HG03097 (cell line): ENCODE measurements around the gene PIAS4.

Experiments
- ATAC-seq: cut with Tn5 transposase; IDR thresholded peaks from one replicate; pipeline ENCODE4 v1.9.1; 2021; ENCODE audit not compliant: unreplicated experiment, low FRiP score

The PIAS4 gene

DNA sequence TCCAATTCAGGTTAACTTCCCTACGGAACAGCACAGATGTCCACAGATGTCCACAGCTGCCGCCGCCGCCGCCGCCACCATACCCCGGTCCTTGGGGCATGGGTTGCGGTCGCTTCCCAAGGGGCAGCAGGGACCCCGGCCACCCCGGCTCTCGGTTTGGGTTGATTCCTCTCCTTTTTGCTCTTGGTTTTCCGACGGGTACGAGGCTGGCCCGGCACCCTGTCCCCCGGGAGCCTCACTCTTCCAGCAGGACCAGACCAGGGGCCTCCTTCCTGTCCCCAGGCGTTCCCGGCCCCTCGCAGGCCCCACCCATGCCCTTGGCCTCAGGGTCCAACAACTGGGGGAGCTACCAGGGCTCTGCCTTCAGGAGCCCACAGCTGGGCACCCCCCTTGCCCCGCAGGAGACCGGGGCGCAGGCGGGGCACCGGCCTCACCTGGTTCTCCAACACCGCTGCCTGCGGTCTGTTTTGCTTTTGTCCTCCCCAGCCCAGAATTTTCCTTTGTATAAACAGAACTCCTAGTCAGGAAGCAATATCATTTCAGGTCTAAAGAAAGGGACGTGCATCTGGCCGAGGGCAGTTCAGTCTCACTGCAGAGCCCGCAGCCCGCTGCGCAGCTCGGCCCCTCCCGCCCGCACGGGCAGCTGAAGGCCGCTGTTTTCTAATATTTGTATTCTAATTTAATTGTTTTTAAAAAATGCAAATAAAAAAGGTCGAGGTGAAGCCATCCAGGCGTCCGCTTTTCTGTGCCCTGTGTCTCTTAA, 31.3 kb downstream of the PIAS4 start:
- ATAC-seq, result no peak

GRCh38 chr19:4042064-4042730, 34.7 kb downstream of the PIAS4 start:
- ATAC-seq, result no peak

DNA sequence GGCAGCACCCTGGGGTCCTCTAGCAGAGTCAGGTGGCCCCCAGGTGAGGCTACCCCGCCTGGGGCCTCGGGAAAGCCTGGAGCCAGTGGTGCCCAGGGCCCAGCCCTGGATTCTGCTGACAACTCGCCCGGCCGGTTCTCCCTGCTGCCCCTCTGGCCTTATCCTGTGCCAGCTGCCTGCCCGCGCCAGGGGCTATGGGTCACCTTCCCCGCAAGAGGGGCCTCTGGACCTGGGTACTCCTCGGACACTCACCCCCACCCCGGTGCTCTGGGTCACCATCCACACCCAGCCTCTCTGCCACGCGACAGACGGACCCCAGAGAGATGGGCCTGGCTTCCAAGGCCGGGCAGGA, 35.2 kb downstream of the PIAS4 start:
- no peak for ATAC-seq

GRCh38 chr19:4043401-4043800, 35.9 kb downstream of the PIAS4 start:
- ATAC-seq, result no peak

DNA sequence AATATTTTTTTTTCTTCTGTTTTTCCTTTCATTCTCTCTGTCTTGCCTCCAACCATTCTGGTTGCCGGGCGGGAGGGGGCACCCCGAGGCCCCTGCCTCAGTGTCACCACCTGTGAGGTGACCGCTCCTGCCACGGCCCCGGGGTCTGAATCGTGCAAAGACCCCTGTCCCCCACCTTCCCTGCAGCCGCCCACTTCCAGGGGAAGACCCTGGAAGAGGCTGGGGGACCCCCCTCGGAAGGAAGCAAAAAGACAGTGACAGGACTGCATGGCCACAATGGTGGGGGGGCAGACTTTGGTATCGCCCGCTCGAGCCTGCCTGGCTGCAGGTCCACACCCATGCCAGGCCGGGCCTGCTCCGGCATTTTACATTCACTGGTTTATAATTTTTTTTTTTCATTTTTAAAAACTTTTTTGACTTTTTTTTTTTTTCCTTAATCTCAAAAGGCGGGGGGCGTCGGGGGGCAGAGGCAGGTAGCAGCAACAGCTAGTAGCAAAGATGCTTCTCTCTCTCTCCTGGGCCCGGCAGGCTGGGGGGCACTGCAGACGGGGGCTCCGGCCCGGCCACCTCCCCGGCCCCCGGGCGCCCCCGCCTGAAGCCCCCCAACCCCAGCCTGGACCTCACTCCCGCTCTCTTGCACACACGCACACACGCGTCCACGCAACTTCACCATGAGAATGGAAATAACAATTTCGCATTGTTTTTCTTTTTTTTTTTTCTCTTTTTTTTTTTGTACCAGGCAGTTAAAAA, 36.6 kb downstream of the PIAS4 start:
- no peak for ATAC-seq

DNA sequence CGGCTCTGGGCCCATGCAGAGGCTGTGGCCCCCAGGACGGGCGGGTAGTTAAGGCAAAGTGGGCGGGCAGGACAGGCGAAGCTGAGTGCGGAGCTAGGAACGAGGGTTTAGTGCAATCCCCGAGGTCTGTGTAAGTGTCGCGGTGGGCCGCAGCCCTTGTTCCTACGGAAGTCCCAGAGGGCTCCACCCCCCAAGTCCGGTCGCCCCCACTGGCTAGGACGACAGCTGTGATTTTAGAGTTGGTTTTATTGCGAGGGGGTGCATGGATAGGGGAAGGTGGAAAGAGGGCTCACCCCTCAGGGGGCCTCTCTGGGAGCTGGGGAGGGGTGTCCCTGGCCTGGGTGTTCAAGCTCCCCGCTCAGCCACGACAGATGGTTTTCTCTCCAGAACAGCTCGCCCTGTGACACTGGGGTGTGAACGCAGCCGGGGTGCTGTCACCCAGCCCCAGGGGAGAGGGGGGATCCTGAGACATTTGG, 37.5 kb downstream of the PIAS4 start:
- no peak for ATAC-seq

- no peak for ATAC-seq
Measured at GRCh38 chr19:4045597-4046361, 38.2 kb downstream of the PIAS4 start.

DNA sequence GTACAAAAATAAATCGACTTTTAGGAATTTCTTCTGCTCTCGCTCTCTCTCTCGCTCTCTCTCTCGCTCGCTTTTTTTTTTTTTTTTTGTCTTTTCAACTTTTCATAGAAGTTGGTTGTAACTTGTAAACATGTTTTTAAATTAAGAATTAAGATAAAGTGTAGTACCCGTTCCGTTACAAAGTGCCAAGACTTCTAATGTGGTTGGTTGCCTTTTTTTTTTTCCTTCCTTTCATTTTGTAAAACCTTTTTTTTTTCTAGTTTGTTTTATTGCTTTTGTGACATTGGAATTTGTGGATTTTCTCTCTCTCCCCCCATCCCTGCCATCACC, 38.8 kb downstream of the PIAS4 start:
- ATAC-seq, result no peak

GRCh38 chr19:4046946-4047683, 39.6 kb downstream of the PIAS4 start:
- ATAC-seq, result no peak

GRCh38 chr19:4049432-4049831, 41.9 kb downstream of the PIAS4 start:
- no peak for ATAC-seq

- no peak for ATAC-seq
Measured at GRCh38 chr19:4051175-4052101, 43.9 kb downstream of the PIAS4 start.

GRCh38 chr19:4052114-4052992, 44.8 kb downstream of the PIAS4 start:
- no peak for ATAC-seq

DNA sequence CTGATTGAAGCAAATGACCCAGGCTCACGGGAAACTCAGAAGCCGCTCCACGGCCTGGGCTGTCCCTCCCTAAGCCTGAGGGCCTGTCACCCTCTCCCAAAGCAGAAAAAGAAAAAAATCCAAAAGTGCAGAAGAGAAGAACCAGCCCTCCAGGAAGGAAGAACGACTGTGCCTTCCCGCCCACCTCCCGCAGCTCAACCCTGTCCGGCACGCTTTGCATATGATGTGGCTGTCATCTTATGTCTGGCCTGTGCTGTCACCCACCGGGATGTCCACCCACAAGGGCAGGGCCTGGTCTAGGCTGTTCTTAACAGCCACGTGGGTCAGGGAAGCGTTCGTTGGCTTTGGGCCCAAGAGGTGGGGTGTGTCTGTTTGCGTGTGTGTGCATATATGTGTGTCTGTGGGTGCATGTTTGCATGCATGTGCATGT, 45.5 kb downstream of the PIAS4 start:
- ATAC-seq, result no peak

- ATAC-seq, result no peak
Measured at GRCh38 chr19:4053423-4054324, 46.1 kb downstream of the PIAS4 start.

DNA sequence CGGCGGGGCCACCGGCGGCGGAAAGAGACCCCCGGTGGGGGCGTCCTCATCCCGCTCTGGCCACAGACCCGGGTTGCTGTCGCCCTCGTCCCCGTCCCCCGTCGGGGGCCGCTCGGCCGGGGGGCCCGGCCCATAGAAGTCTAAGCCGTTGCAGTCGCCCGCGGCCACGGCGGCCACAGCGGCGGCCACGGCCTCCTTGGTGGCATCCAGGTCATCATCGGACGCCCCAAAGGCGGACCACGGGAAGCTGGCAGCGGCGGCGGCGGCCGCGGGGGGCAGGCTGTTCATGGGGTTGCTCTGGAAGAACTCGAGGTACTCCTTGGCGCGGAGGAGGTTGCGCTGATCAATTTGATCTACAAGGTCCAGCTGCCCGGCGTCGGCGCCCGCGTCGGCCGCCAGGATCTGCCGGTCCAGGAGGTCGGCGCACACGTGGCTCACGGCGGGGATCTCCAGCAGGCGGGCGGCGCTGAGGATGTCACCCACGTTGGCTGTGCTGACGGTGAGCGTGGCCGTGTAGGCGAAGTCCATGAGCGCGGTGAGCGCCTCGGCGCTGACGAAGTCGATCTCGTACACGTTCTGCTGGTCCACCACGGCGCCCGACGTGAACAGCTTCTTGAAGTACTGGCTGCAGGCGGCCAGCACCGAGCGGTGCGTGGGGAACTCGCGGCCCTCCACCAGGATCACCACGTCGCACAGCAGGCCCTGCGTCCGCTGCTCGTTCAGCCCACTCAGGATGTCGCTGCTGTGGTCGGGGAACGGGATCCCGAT, 47.1 kb downstream of the PIAS4 start:
- no peak for ATAC-seq

DNA sequence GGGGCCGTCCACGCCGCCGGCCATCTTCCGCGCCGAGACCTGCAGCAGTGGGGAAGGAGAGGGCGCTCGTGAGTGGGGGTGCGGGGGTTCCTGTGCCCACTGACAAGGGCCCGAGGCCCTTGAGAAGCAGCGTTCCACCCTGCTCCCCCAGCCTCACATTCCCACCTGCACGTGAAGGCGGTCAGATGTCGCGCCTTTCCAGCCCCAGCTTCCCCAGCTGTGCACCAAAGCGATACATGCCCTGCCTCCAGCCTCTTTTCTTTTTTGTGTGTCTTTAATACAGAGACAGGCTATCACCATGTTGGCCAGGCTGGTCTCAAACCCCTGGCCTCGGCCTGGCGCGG, 47.6 kb downstream of the PIAS4 start:
- no peak for ATAC-seq
